Epithelial cell of proximal tubule (primary cell): Measurements from ENCODE around the gene FMN2. TPM values are rescaled to one million over a fixed set of nuclear protein-coding genes. Genes with fewer than 3 reads are reported as not detected.

Source experiments
- DNase-seq: peaks from one replicate; pipeline ENCODE4 v3.0.0-alpha.2; 2011; ENCODE audit warnings: low read depth
- H3K4me3 ChIP-seq: 2 replicates; pipeline ENCODE4 v1.5.1; 2011; ENCODE audit warnings: low read depth, mild to moderate bottlenecking, low read length
- CTCF ChIP-seq: conservative IDR thresholded peaks from 2 replicates; pipeline ENCODE4 v1.5.1; 2012; ENCODE audit warnings: low read depth, mild to moderate bottlenecking, low read length
- total RNA-seq: library from RNA; depleted of rRNA; stranded (reverse); fragments of >200 nt; gene quantifications from 2 replicates; pipeline ENCODE4 v1.2.3, GENCODE V29; 2015

FMN2 gene
- total RNA-seq, 1 donor from 2014 or later, result 0.86 TPM

- no peak for TF ChIP-seq CTCF
- DNase-seq, result no peak
- no peak overlapping the region for H3K4me3 ChIP-seq
Measured at GRCh38 chr1:240104672-240105071, 13.0 kb downstream of the FMN2 start.

DNA sequence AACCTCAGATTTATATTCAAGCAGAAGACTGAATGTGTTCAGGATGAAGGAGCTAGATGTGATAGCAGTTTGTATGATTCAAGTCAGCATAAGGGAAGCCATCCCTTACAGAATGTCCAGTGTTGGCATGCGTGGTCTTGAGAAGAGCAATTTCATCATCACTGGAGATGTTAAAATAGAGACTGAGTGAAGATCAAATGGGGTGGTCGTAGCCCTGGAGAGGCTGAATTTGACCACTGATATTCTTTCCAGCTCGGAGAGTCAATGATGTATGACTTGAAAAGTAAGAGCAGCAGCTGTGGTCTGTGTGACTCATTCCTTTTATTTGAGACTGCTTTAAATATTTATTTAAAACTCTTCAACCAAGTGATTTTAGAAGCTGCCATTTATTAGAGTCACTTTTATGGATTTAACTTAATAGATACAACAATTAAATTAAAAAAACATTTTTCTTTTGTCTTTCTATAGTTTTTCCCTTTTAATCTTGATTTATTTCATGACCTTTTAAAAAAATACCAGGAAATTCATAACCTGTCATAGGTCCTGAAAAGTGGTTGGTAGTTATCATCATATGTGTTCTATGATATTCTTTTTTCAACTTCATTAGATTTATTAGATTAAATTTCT lies 15.5 kb downstream of the FMN2 start:
- no peak overlapping the region for H3K4me3 ChIP-seq
- TF ChIP-seq CTCF, result no peak
- no peak for DNase-seq

GRCh38 chr1:240109130-240109529 lies 17.4 kb downstream of the FMN2 start:
- TF ChIP-seq CTCF, result no peak
- DNase-seq, result no peak
- no peak overlapping the region for H3K4me3 ChIP-seq

DNA sequence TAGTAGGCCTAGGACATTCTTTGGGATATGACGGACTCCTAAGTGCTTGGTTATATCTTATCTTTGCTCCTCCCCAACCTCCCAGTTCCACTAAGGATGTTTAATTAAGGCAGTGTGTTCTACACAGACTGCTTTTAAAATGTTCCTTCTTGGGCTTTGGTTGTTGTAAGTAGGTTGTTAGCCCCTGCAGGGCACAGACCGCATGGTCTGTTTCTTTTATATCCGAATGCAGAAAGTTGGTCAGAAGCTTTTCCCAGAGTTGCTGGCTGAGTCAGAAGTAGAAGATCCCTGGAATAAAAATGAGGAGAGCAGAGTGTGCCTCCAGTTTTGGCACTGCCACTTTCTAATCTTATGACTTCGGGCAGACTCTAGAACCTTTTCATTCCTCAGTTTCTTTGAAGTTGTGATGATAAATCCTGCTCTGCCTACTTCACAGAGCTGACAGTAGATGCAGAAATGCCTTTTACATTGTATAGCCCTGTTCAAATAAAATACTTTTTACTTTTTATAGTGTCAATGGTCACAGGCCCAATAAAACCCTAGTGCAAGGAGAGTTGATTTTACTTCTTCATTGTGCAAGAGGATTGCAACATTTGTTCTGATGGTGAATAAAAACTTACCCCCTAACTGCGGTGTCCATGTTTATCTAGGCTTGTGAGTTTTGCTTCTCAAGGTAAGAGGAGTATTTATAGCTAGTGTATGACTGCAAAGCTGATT lies 18.4 kb downstream of the FMN2 start:
- TF ChIP-seq CTCF, result no peak
- H3K4me3 ChIP-seq, result no peak overlapping the region
- DNase-seq, result no peak

GRCh38 chr1:240111558-240111957 lies 19.9 kb downstream of the FMN2 start:
- no peak for TF ChIP-seq CTCF
- H3K4me3 ChIP-seq, result no peak overlapping the region
- no peak for DNase-seq

DNA sequence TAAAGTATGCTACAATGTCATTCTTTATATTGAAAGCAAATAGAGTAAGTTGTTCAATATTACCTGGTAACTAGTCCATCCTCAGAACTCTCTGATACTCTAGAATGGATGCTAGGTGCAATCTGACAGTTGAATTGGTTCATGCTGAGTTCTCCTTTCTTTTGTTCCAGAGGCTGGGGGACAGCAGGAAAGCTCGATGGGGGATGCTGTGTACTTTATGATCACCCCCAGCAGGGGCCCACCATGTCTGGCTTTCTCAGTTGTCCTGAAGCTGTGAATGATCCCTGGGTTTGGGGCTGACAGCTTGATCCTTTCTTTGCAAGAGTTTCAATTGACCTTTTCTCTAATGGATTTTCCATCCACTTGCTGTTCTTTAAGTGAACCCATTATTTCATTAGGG lies 22.5 kb downstream of the FMN2 start:
- no peak overlapping the region for H3K4me3 ChIP-seq
- DNase-seq, result no peak
- no peak for TF ChIP-seq CTCF

- H3K4me3 ChIP-seq, result no peak overlapping the region
- TF ChIP-seq CTCF, result no peak
- no peak for DNase-seq
Measured at GRCh38 chr1:240115831-240116230, 24.1 kb downstream of the FMN2 start.
